Omental fat pad (tissue), 4 donors: ENCODE results near the gene C10orf95. TPM values are rescaled to one million over a fixed set of nuclear protein-coding genes. Genes with fewer than 3 reads are reported as not detected.

Experiments
- ATAC-seq: fragments of 150-250 bp; one replicate; pipeline ENCODE4 v1.9.1; 2016; ENCODE audit warnings: mild to moderate bottlenecking, moderate library complexity; ENCODE audit not compliant: low FRiP score
- DNase-seq: peaks from one replicate; pipeline ENCODE4 v3.0.0-alpha.2; 2019; ENCODE audit warnings: low spot score
- total RNA-seq, 4 donors: library from RNA; depleted of rRNA; stranded (reverse); fragments of >200 nt; gene quantifications; one replicate each; pipeline ENCODE4 v1.1.0, GENCODE V29; 2016
- TF ChIP-seq, protein P1 (sequence below), 3 donors: fragments of 450-650 bp; IDR thresholded peaks; one replicate each; pipeline ENCODE4 v1.5.1; 2016 to 2017; ENCODE audit warnings: antibody characterized with exemption in 3 of 3, mild to moderate bottlenecking in 3 of 3, moderate library complexity in 2 of 3

The C10orf95 gene
- total RNA-seq, 4 donors from 2014 or later, result 0.84 TPM; not detected in 3

DNA sequence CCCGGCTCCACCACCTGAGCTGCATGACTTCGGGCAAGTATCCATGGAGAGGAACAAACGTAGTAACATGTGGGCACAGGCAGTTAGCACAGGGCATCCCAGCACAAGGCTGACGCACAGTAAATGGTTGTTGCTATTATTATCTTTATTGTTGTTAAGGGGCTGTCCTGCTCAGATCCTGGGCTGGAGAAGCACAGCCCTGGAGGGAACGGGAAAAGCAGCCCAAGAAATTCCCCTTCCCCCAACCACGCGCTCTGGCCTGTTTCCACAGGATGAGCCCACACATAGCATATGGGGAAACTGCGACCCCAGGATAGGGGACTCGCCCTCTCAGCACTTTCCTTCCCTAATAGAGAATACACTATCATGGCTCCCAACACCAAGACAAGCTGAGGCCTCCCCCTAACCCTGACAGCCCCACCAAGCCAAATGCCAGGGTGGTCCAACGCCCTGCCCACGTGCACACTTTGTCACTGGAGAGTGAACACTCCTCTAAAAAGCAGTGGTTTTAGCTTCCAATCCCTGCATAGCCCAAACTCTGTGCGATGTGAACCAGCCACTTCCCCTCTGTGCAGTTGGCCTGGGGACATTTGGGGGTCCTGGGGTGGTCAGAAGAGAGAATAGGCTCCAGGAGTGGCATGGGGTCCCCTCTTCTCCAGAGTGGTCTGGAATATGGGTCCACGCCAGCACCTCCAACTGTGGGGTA, 43.8 kb downstream of the C10orf95 start:
- DNase-seq (no peak), ATAC-seq (no peak)
- TF ChIP-seq, protein P1, sequence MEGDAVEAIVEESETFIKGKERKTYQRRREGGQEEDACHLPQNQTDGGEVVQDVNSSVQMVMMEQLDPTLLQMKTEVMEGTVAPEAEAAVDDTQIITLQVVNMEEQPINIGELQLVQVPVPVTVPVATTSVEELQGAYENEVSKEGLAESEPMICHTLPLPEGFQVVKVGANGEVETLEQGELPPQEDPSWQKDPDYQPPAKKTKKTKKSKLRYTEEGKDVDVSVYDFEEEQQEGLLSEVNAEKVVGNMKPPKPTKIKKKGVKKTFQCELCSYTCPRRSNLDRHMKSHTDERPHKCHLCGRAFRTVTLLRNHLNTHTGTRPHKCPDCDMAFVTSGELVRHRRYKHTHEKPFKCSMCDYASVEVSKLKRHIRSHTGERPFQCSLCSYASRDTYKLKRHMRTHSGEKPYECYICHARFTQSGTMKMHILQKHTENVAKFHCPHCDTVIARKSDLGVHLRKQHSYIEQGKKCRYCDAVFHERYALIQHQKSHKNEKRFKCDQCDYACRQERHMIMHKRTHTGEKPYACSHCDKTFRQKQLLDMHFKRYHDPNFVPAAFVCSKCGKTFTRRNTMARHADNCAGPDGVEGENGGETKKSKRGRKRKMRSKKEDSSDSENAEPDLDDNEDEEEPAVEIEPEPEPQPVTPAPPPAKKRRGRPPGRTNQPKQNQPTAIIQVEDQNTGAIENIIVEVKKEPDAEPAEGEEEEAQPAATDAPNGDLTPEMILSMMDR (IDR thresholded peaks at IDR 0.05), result no peak

DNA sequence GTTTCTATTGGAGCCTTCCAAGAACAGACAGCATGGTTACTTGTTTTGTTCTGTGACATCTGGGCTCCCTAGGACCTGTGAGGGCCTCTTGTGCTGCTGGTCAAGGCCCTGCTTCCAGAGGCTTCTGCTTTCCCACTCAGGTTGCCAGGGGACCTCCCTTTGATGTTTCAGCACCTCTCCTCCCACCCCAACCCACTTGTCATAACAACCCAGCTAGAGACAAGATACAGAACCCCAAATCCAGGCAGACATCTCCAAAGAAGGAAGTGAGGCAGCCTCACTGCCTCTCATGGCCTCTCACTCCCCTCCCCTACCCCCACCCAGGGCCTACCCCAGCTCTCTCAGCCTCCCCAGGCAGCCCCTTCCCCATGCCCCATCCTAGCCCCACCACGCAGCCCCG, 44.5 kb downstream of the C10orf95 start:
- DNase-seq, result no peak
- TF ChIP-seq, protein P1 (IDR thresholded peaks at IDR 0.05), result no peak
- ATAC-seq, result no peak

DNA sequence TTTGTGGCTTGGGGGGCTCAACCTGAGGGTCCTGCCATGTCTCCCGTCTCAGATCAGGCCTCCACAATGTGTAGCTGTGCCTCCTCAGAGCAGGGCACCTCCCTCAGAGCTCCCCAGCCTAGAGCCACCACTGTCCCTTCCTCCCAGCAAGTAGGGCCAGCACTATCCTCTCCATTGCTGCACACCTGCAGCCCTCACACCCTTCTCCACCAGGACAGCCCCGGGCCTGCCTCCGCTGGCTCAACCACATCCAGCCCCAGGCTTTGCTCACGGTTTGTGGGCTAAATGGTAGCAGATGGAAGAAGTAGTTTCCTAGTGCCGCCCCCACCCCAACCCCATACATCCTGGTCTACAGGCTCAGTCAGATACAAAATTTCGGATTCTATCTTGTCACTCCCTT, 45.7 kb downstream of the C10orf95 start:
- TF ChIP-seq, protein P1 (IDR thresholded peaks at IDR 0.05), result no peak
- DNase-seq, result no peak
- ATAC-seq, result no peak

DNA sequence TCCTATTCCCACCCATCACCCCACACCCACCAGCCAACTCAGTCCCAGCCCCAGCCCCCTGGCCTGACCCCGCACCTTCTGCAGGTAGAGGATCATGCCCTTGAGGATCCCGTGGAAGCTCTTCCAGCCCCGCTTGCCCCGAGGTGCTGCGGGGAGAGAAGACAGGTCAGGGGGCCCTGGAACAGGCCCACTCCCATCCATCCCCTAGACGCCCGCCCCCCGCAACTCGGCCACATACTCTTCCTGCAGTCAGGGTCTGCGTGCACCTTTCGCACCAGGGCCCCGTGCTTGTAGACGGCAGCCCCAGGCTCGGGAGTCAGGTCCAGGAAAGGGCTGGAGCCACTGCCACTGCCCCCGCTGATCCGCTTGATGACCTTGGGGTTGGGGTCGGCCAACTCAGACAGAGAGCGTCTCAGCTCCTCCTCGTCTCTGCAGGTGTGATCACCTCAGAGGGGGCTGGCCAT, 46.2 kb downstream of the C10orf95 start:
- no peak for DNase-seq
- no peak for ATAC-seq
- TF ChIP-seq, protein P1 (IDR thresholded peaks at IDR 0.05), result no peak

DNA sequence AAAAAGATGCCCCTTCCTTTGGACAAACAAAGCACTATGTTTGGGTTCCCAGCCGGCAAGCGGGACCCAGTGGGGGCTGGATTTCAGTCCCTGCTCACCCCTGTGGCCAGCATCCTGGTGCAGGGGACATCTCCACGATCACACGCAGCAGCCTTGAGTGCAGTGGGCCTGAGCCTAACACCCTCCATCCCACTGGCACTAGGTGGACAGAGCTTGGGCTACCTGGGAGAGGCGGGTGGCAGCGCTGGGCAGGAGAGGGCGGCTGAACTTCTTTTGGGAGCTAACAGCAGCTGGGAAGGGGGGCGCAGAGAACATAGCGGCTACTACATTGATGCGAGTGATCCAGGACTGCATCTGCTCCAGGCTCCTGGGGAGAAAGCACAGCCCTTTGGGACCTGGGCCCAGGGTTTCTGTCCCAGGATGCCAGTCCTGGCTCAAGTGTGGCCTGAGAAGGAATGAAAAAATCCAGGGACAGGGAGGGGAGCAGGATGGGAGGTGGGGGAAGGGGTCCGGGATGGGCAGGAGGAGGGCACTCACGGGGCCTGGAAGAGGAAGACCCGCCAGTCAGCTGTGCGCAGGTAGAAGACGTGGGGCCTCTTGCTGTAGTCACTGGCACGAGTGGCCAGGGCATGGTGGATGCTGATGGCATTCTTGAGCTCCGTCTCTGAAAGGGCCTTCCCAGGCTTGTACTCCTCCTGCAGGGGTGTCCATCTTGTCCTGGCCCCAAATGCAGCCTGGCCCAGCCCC, 46.8 kb downstream of the C10orf95 start:
- no peak for ATAC-seq
- DNase-seq, result no peak
- TF ChIP-seq, protein P1 (IDR thresholded peaks at IDR 0.05), result no peak

DNA sequence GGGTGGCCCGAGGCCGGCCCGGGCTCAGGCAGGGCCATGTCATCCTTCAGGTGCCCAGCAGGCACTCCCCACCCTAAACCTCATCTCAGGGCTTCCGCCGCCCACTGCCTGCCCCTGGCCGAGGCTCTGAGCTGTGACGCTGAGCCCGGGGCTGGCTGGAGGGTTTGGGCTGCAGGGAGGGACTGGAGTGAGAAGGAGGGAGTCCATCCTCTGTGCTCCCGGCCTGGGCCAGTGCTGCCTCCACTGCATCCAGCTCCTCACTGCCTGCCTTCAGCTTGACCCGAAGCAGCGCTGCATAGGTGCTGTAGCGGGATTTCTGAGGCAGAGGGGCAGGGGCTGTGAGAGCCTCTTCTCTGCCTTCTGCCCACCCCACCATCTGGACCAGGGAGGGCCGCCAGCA, 48.2 kb downstream of the C10orf95 start:
- DNase-seq (no peak), ATAC-seq (no peak)
- TF ChIP-seq, protein P1 (IDR thresholded peaks at IDR 0.05), result no peak
